GM12878 (cell line): ENCODE data around the gene SEL1L3. TPM values are rescaled to one million over a fixed set of nuclear protein-coding genes. Genes with fewer than 3 reads are reported as not detected.
A peak's percentile ranks its signal among the peaks of the same experiment; 100 is the strongest.

ENCODE experiments used
- ATAC-seq: fragments of 200-7000 bp; cut with Tn5 transposase; 3 replicates; pipeline ENCODE4 v1.9.1; 2020; ENCODE audit warnings: mild to moderate bottlenecking, moderate library complexity
- BruUV-seq: library from RNA; stranded (reverse); fragments of 400-500 nt; replicated peaks from 2 replicates; lab custom pipeline; 2021; lab: Mats Ljungman, UMichigan
- CTCF ChIA-PET: fragments of 300-600 bp; sonication (Branson Sonifier 250); formaldehyde crosslinking; extraction: SDS; loops from one replicate; lab custom pipeline; 2021; ENCODE audit warnings: inconsistent platforms; lab: Yijun Ruan, JAX
- POLR2A ChIA-PET: fragments of 350-600 bp; formaldehyde crosslinking; extraction: SDS; loops from one replicate; lab custom pipeline; 2021; ENCODE audit warnings: inconsistent platforms; lab: Charles Lee
- RAD21 ChIA-PET: fragments of 300-600 bp; sonication (Branson Sonifier 250); formaldehyde crosslinking; loops from one replicate; lab custom pipeline; 2023; ENCODE audit warnings: antibody characterized with exemption; ENCODE audit not compliant: unreplicated experiment; lab: Charles Lee
- SMC1A ChIA-PET: fragments of 300-600 bp; sonication (Branson Sonifier 250); formaldehyde crosslinking; loops from one replicate; lab custom pipeline; 2023; ENCODE audit not compliant: unreplicated experiment, uncharacterized antibody; lab: Charles Lee
- DNase-seq: peaks from one replicate; pipeline ENCODE4 v3.0.0-alpha.2; 2011; ENCODE audit warnings: low read depth, low spot score
- FAIRE-seq: peaks from 3 replicates; lab custom pipeline; 2011; peaks lifted over from hg19 to GRCh38; lab: Jason Lieb, UNC
- H2AFZ ChIP-seq: 2 replicates; pipeline ENCODE4 v1.6.0; 2011; ENCODE audit warnings: low read depth, low read length, control low read depth; ENCODE audit not compliant: control insufficient read depth
- H3K27ac ChIP-seq: 2 replicates; pipeline ENCODE4 v1.5.1; 2011; ENCODE audit warnings: control low read depth; ENCODE audit not compliant: control insufficient read depth, insufficient read depth
- H3K27me3 ChIP-seq, 2 experiments: replicated peaks in 1 of 2; 2 replicates each; pipeline versions ENCODE4 v1.6.0 to v1.6.1; 2011; ENCODE audit warnings: low read length in 1 of 2; ENCODE audit not compliant: control insufficient read depth in 2 of 2, insufficient read depth in 2 of 2
- H3K36me3 ChIP-seq, 2 experiments: 2 replicates each; pipeline ENCODE4 v1.5.1; 2011; ENCODE audit warnings: low read length in 1 of 2; ENCODE audit not compliant: control insufficient read depth in 2 of 2, insufficient read depth in 2 of 2
- H3K4me1 ChIP-seq: 2 replicates; pipeline ENCODE4 v1.6.1; 2011; ENCODE audit warnings: mild to moderate bottlenecking, low read length, moderate library complexity, mixed read lengths; ENCODE audit not compliant: control insufficient read depth, insufficient read depth
- H3K4me2 ChIP-seq: 2 replicates; pipeline ENCODE4 v1.6.0; 2011; ENCODE audit warnings: control low read depth; ENCODE audit not compliant: control insufficient read depth, insufficient read depth
- H3K4me3 ChIP-seq: fragments of 200-600 bp; sonication (generic); 2 replicates; pipeline ENCODE4 v1.5.1; 2016
- H3K79me2 ChIP-seq: 2 replicates; pipeline ENCODE4 v1.6.0; 2011; ENCODE audit warnings: low read length; ENCODE audit not compliant: control insufficient read depth, insufficient read depth
- H3K9ac ChIP-seq: 2 replicates; pipeline ENCODE4 v1.8.0; 2011; ENCODE audit warnings: low read length, control low read depth, mixed read lengths; ENCODE audit not compliant: control insufficient read depth, insufficient read depth
- H3K9me3 ChIP-seq: replicated peaks from 3 replicates; pipeline ENCODE4 v1.5.1; 2011; ENCODE audit warnings: mild to moderate bottlenecking, low read length; ENCODE audit not compliant: control insufficient read depth, insufficient read depth
- H4K20me1 ChIP-seq: 2 replicates; pipeline ENCODE4 v1.6.0; 2011; ENCODE audit not compliant: control insufficient read depth, insufficient read depth
- IKZF2 ChIP-seq, 2 experiments: fragments of 450-650 bp; IDR thresholded peaks; 2 replicates each; pipeline ENCODE4 v1.6.1; 2017; ENCODE audit warnings: mild to moderate bottlenecking in 2 of 2, moderate library complexity in 2 of 2
- KDM1A ChIP-seq: fragments of 200-600 bp; sonication (generic); IDR thresholded peaks from 2 replicates; pipeline ENCODE4 v1.6.1; 2016; ENCODE audit warnings: borderline replicate concordance
- MXI1 ChIP-seq: fragments of 150-350 bp; IDR thresholded peaks from 2 replicates; pipeline ENCODE4 v1.6.1; 2011; ENCODE audit warnings: low read depth, mild to moderate bottlenecking, inconsistent platforms, low read length, improper control_type of control experiment
- POLR2A ChIP-seq: IDR thresholded peaks from 2 replicates; pipeline ENCODE4 v1.6.1; 2011; ENCODE audit warnings: low read depth, mild to moderate bottlenecking, low read length
- TCF12 ChIP-seq: IDR thresholded peaks from 2 replicates; pipeline ENCODE4 v1.6.1; 2011; ENCODE audit warnings: low read depth, mild to moderate bottlenecking, low read length
- ZSCAN29 ChIP-seq: fragments of 450-650 bp; IDR thresholded peaks from 2 replicates; pipeline ENCODE4 v1.6.1; 2017; ENCODE audit warnings: mild to moderate bottlenecking, moderate library complexity
- WGBS: methylation state at CpG from one replicate; pipeline ENCODE4 v1.1.6; 2016; ENCODE audit warnings: low lambda C conversion rate; ENCODE audit not compliant: insufficient replicate concordance, insufficient coverage; ENCODE audit errors: missing lambda C conversion rate; 5-methylcytosine and 5-hydroxymethylcytosine counted together
- in situ Hi-C: fragments of 300-500 bp; cut with MboI; formaldehyde crosslinking; loops from 9 replicates; pipeline ENCODE4 v1.14.3; 2018; ENCODE audit warnings: mixed read lengths
- intact Hi-C: fragments of 100-400 bp; cut with micrococcal nuclease; formaldehyde crosslinking; loops from one replicate; pipeline ENCODE4 v1.14.2; 2022; ENCODE audit not compliant: unreplicated experiment
- polyA plus RNA-seq, 11 experiments: library from polyadenylated mRNA; depleted of rRNA in 4 of 11; unstranded in 6 of 11; stranded (reverse) in 5 of 11; fragments of >200 nt; fragmentation: Nextera tagmentation in 4 of 11; fragmentation: Illumina TruSeq in 1 of 11; extraction: Ambion mirVana in 4 of 11; extraction: Trizol in 1 of 11; gene quantifications; 1 replicate in 1 of 11; 2 replicates in 10 of 11; pipeline versions ENCODE4 v1.2.1 to v1.2.3, GENCODE V29; 2011 to 2016; ENCODE audit warnings: inconsistent platforms in 2 of 11, missing spikeins in 2 of 11, low read depth in 1 of 11
- total RNA-seq, 4 experiments: library from RNA; depleted of rRNA in 3 of 4; stranded (reverse); fragments of >200 nt in 3 of 4; fragmentation: Illumina TruSeq in 1 of 4; extraction: Trizol in 1 of 4; gene quantifications; 2 replicates each; pipeline versions ENCODE4 v1.2.1 to v1.2.3, GENCODE V29; 2013 to 2021
- TF ChIP-seq, protein P1 (sequence below): fragments of 450-650 bp; IDR thresholded peaks from 2 replicates; pipeline ENCODE4 v1.6.1; 2017; ENCODE audit warnings: mild to moderate bottlenecking, low read depth, inconsistent platforms; ENCODE audit not compliant: poor library complexity, severe bottlenecking
- TF ChIP-seq, protein P2 (sequence below): fragments of 450-650 bp; IDR thresholded peaks from 2 replicates; pipeline ENCODE4 v1.6.1; 2017; ENCODE audit warnings: mild to moderate bottlenecking, moderate library complexity
- TF ChIP-seq, protein P3 (sequence below): IDR thresholded peaks from 2 replicates; pipeline ENCODE4 v1.6.1; 2011; ENCODE audit warnings: borderline replicate concordance, low read depth, mild to moderate bottlenecking, moderate library complexity, low read length; ENCODE audit not compliant: insufficient read depth, poor library complexity, severe bottlenecking

SEL1L3 gene
- total and polyA plus RNA-seq, 10 of the 15 experiments (the other 5 are each of a cell fraction or from before 2014, with no cell fraction given), result 20.4 to 82.2 (median 47.3) TPM

GRCh38 chr4:25879091-25879584 lies 16.4 kb upstream of the SEL1L3 start:
- H3K9ac ChIP-seq, result no peak overlapping the region
- H3K4me3 ChIP-seq, result no peak overlapping the region
- ATAC-seq (no peak), DNase-seq (no peak), FAIRE-seq (no peak)
- ChIA-PET CTCF (interaction anchor here (0.6 to 1.5 kb wide), 3 partner anchors 21 to 1318 kb away, joined by 3 to 5 read pairs (median 3); no protein-coding TSS in a partner anchor), RAD21 (interaction anchor here (1.8 to 3.1 kb wide), 2 partner anchors 14 to 24 kb away, joined by 5 to 10 read pairs; no protein-coding TSS in a partner anchor), SMC1A (interaction anchor here (1.1 to 6.3 kb wide), 7 partner anchors 11 to 37 kb away, joined by 3 to 35 read pairs (median 4); no protein-coding TSS in a partner anchor), POLR2A (no interaction called here)
- peak overlapping the region; percentile 53 for H3K27ac ChIP-seq
- H4K20me1 ChIP-seq, result no peaks in the 10 kb centered on the region
- no peaks in the 10 kb centered on the region for H3K36me3 ChIP-seq
- peaks cover 3% of the 10 kb centered on the region; the same call in 2 of the 3 replicates for H3K9me3 ChIP-seq
- 50% methylated on average over 9 of the region's 9 CpGs for WGBS
- no TSS peak for BruUV-seq
- H3K27me3 ChIP-seq, result no peaks in the 10 kb centered on the region
- no peaks in the 10 kb centered on the region for H3K79me2 ChIP-seq
- H2AFZ ChIP-seq, result no peak overlapping the region
- in situ Hi-C loops, result no loop called here
- H3K4me2 ChIP-seq, result peak overlapping the region; percentile 72; the same call in 1 of the 2 replicates
- TF ChIP-seq MXI1 (no peak), POLR2A (no peak), ZSCAN29 (no peak), TCF12 (no peak), IKZF2 (IDR thresholded peaks at IDR 0.05) (no peak), KDM1A (no peak)
- TF ChIP-seq, protein P1, sequence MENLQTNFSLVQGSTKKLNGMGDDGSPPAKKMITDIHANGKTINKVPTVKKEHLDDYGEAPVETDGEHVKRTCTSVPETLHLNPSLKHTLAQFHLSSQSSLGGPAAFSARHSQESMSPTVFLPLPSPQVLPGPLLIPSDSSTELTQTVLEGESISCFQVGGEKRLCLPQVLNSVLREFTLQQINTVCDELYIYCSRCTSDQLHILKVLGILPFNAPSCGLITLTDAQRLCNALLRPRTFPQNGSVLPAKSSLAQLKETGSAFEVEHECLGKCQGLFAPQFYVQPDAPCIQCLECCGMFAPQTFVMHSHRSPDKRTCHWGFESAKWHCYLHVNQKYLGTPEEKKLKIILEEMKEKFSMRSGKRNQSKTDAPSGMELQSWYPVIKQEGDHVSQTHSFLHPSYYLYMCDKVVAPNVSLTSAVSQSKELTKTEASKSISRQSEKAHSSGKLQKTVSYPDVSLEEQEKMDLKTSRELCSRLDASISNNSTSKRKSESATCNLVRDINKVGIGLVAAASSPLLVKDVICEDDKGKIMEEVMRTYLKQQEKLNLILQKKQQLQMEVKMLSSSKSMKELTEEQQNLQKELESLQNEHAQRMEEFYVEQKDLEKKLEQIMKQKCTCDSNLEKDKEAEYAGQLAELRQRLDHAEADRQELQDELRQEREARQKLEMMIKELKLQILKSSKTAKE, result no peak
- TF ChIP-seq, protein P2, sequence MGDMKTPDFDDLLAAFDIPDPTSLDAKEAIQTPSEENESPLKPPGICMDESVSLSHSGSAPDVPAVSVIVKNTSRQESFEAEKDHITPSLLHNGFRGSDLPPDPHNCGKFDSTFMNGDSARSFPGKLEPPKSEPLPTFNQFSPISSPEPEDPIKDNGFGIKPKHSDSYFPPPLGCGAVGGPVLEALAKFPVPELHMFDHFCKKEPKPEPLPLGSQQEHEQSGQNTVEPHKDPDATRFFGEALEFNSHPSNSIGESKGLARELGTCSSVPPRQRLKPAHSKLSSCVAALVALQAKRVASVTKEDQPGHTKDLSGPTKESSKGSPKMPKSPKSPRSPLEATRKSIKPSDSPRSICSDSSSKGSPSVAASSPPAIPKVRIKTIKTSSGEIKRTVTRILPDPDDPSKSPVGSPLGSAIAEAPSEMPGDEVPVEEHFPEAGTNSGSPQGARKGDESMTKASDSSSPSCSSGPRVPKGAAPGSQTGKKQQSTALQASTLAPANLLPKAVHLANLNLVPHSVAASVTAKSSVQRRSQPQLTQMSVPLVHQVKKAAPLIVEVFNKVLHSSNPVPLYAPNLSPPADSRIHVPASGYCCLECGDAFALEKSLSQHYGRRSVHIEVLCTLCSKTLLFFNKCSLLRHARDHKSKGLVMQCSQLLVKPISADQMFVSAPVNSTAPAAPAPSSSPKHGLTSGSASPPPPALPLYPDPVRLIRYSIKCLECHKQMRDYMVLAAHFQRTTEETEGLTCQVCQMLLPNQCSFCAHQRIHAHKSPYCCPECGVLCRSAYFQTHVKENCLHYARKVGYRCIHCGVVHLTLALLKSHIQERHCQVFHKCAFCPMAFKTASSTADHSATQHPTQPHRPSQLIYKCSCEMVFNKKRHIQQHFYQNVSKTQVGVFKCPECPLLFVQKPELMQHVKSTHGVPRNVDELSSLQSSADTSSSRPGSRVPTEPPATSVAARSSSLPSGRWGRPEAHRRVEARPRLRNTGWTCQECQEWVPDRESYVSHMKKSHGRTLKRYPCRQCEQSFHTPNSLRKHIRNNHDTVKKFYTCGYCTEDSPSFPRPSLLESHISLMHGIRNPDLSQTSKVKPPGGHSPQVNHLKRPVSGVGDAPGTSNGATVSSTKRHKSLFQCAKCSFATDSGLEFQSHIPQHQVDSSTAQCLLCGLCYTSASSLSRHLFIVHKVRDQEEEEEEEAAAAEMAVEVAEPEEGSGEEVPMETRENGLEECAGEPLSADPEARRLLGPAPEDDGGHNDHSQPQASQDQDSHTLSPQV, result no peak
- TF ChIP-seq, protein P3, sequence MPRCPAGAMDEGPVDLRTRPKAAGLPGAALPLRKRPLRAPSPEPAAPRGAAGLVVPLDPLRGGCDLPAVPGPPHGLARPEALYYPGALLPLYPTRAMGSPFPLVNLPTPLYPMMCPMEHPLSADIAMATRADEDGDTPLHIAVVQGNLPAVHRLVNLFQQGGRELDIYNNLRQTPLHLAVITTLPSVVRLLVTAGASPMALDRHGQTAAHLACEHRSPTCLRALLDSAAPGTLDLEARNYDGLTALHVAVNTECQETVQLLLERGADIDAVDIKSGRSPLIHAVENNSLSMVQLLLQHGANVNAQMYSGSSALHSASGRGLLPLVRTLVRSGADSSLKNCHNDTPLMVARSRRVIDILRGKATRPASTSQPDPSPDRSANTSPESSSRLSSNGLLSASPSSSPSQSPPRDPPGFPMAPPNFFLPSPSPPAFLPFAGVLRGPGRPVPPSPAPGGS, result no peak
- peaks cover 72% of the 10 kb centered on the region for H3K4me1 ChIP-seq
- intact Hi-C loops, result no loop called here
